Left kidney (tissue), 2 donors: ENCODE results near the gene IDUA. TPM values are rescaled to one million over a fixed set of nuclear protein-coding genes. Genes with fewer than 3 reads are reported as not detected.

Source experiments
- DNase-seq: peaks from one replicate; pipeline ENCODE4 v3.0.0-alpha.2; 2013
- polyA plus RNA-seq: library from polyadenylated mRNA; unstranded; fragments of 120-200 nt; gene quantifications from one replicate; pipeline ENCODE4 v1.2.1, GENCODE V29; 2013; ENCODE audit not compliant: insufficient read length

Gene IDUA
- polyA plus RNA-seq, 1 donor, result 8.9 TPM

GRCh38 chr4:955931-956381 lies 30.9 kb upstream of the IDUA start:
- no peak for DNase-seq

- no peak for DNase-seq
These were observed 30.2 kb upstream of the IDUA start for GRCh38 chr4:956531-957230.

- DNase-seq, result no peak
These were observed 29.6 kb upstream of the IDUA start for GRCh38 chr4:957231-957580.

- no peak for DNase-seq
These were observed 29.1 kb upstream of the IDUA start for GRCh38 chr4:957581-958313.

GRCh38 chr4:958314-958665 lies 28.6 kb upstream of the IDUA start:
- DNase-seq, result no peak

GRCh38 chr4:958696-959337 lies 28.0 kb upstream of the IDUA start:
- DNase-seq, result no peak

- no peak for DNase-seq
These were observed 27.3 kb upstream of the IDUA start for GRCh38 chr4:959338-960139.

GRCh38 chr4:960140-960635 lies 26.7 kb upstream of the IDUA start:
- DNase-seq, result no peak

- no peak for DNase-seq
These were observed 26.1 kb upstream of the IDUA start for GRCh38 chr4:960636-961350.

- no peak for DNase-seq
These were observed 25.3 kb upstream of the IDUA start for GRCh38 chr4:961351-962230.

GRCh38 chr4:962231-963208 lies 24.3 kb upstream of the IDUA start:
- DNase-seq, result no peak

- DNase-seq, result no peak
These were observed 23.3 kb upstream of the IDUA start for GRCh38 chr4:963276-964225.

GRCh38 chr4:964346-965025 lies 22.4 kb upstream of the IDUA start:
- DNase-seq, result no peak

- no peak for DNase-seq
These were observed 21.6 kb upstream of the IDUA start for GRCh38 chr4:965048-965765.

GRCh38 chr4:965766-966134 lies 21.1 kb upstream of the IDUA start:
- DNase-seq, result no peak

- no peak for DNase-seq
These were observed 20.4 kb upstream of the IDUA start for GRCh38 chr4:966266-967112.
